ENCODE measurements around the gene APP.

APP gene

GRCh38 chr21:25887646-25888306, 282.8 kb downstream of the APP start:
- TF ChIP-seq TCF12 (IDR thresholded peaks at IDR 0.05; ENCODE audit: low read depth) (no peak), CEBPB (IDR thresholded peaks at IDR 0.05) (no peak)

GRCh38 chr21:25887166-25887565, 283.4 kb downstream of the APP start:
- TF ChIP-seq EP300 (IDR thresholded peaks at IDR 0.05; ENCODE audit: borderline replicate concordance) (no peak), ZBTB7A (IDR thresholded peaks at IDR 0.05; ENCODE audit: low read depth) (no peak), YY1 (IDR thresholded peaks at IDR 0.05; ENCODE audit: low read depth) (no peak), NFIC (IDR thresholded peaks at IDR 0.05) (no peak)

GRCh38 chr21:25885880-25886279, 284.7 kb downstream of the APP start:
- TF ChIP-seq RAD21 (IDR thresholded peaks at IDR 0.05; ENCODE audit: low read depth) (no peak), ZBTB7A (IDR thresholded peaks at IDR 0.05; ENCODE audit: low read depth) (no peak), YY1 (IDR thresholded peaks at IDR 0.05; ENCODE audit: low read depth) (no peak), TCF12 (IDR thresholded peaks at IDR 0.05; ENCODE audit: low read depth) (no peak), EP300 (IDR thresholded peaks at IDR 0.05; ENCODE audit: borderline replicate concordance) (no peak), USF1 (IDR thresholded peaks at IDR 0.05) (no peak), EGR1 (IDR thresholded peaks at IDR 0.05) (no peak), CEBPB (IDR thresholded peaks at IDR 0.05) (no peak), NFIC (IDR thresholded peaks at IDR 0.05) (no peak), TEAD4 (IDR thresholded peaks at IDR 0.05) (no peak), REST (IDR thresholded peaks at IDR 0.05; ENCODE audit: low read depth) (no peak), CREB1 (IDR thresholded peaks at IDR 0.05; ENCODE audit: low read depth) (no peak), MAX (IDR thresholded peaks at IDR 0.05) (no peak), TAF1 (IDR thresholded peaks at IDR 0.05; ENCODE audit: low read depth) (no peak), FOXM1 (IDR thresholded peaks at IDR 0.05; ENCODE audit: borderline replicate concordance, low read depth) (no peak)

- TF ChIP-seq EGR1 (IDR thresholded peaks at IDR 0.05): no peak
These were observed 285.2 kb downstream of the APP start for GRCh38 chr21:25885405-25885804.

GRCh38 chr21:25884311-25884710, 286.3 kb downstream of the APP start:
- TF ChIP-seq USF1 (IDR thresholded peaks at IDR 0.05) (no peak), FOXM1 (IDR thresholded peaks at IDR 0.05; ENCODE audit: borderline replicate concordance, low read depth) (no peak), YY1 (IDR thresholded peaks at IDR 0.05; ENCODE audit: low read depth) (no peak), EP300 (IDR thresholded peaks at IDR 0.05; ENCODE audit: borderline replicate concordance) (no peak), RAD21 (IDR thresholded peaks at IDR 0.05; ENCODE audit: low read depth) (no peak), REST (IDR thresholded peaks at IDR 0.05; ENCODE audit: low read depth) (no peak), CEBPB (IDR thresholded peaks at IDR 0.05) (no peak), TCF12 (IDR thresholded peaks at IDR 0.05; ENCODE audit: low read depth) (no peak), MAX (IDR thresholded peaks at IDR 0.05) (no peak), CREB1 (IDR thresholded peaks at IDR 0.05; ENCODE audit: low read depth) (no peak), EGR1 (IDR thresholded peaks at IDR 0.05) (no peak), TAF1 (IDR thresholded peaks at IDR 0.05; ENCODE audit: low read depth) (no peak), NFIC (IDR thresholded peaks at IDR 0.05) (no peak), TEAD4 (IDR thresholded peaks at IDR 0.05) (no peak), ZBTB7A (IDR thresholded peaks at IDR 0.05; ENCODE audit: low read depth) (no peak)

GRCh38 chr21:25881524-25882376, 288.8 kb downstream of the APP start:
- TF ChIP-seq CREB1 (IDR thresholded peaks at IDR 0.05; ENCODE audit: low read depth) (no peak), CEBPB (IDR thresholded peaks at IDR 0.05) (no peak), NFIC (IDR thresholded peaks at IDR 0.05) (no peak), EGR1 (IDR thresholded peaks at IDR 0.05) (no peak), TAF1 (IDR thresholded peaks at IDR 0.05; ENCODE audit: low read depth) (no peak), RAD21 (IDR thresholded peaks at IDR 0.05; ENCODE audit: low read depth) (peak; percentile 90), TCF12 (IDR thresholded peaks at IDR 0.05; ENCODE audit: low read depth) (no peak), ZBTB7A (IDR thresholded peaks at IDR 0.05; ENCODE audit: low read depth) (no peak)

Data from Ishikawa (cell line).